ENCODE measurements around the gene NUP210L.

- TF ChIP-seq POLR2AphosphoS5 (IDR thresholded peaks at IDR 0.05; ENCODE audit: borderline replicate concordance, low read depth, low read length) (no peak), EZH2 (IDR thresholded peaks at IDR 0.05) (no peak), FOXP2 (optimal IDR thresholded peaks at IDR 0.05; ENCODE audit: control extremely low read depth, extremely low read length, insufficient read depth) (no peak)
These were observed at the start of gene NUP210L for GRCh38 chr1:154154534-154155191.

Data from SK-N-MC (cell line).